Mesothelial cell of epicardium (in vitro differentiated cells): ENCODE measurements around the gene CNP. TPM values are rescaled to one million over a fixed set of nuclear protein-coding genes. Genes with fewer than 3 reads are reported as not detected.

Experiments used
- DNase-seq, 2 experiments: peaks; one replicate each; pipeline ENCODE4 v3.0.0; 2021; ENCODE audit warnings: low spot score in 2 of 2; ENCODE audit not compliant: unreplicated experiment in 2 of 2
- H3K27ac Mint-ChIP-seq: 2 replicates; pipeline ENCODE4 v1.8.0; 2021; ENCODE audit warnings: mixed read lengths
- H3K27me3 Mint-ChIP-seq: 2 replicates; pipeline ENCODE4 v1.8.0; 2021; ENCODE audit warnings: low read depth, mixed read lengths
- H3K36me3 Mint-ChIP-seq: 2 replicates; pipeline ENCODE4 v1.8.0; 2021; ENCODE audit warnings: mixed read lengths
- H3K4me1 Mint-ChIP-seq: 2 replicates; pipeline ENCODE4 v1.8.0; 2021; ENCODE audit warnings: mixed read lengths
- H3K4me3 Mint-ChIP-seq: 2 replicates; pipeline ENCODE4 v1.8.0; 2021; ENCODE audit warnings: mild to moderate bottlenecking, moderate library complexity, mixed read lengths
- H3K9me3 Mint-ChIP-seq: 2 replicates; pipeline ENCODE4 v1.8.0; 2021; ENCODE audit warnings: mixed read lengths
- total RNA-seq: library from RNA; stranded (reverse); gene quantifications from 3 replicates; pipeline ENCODE4 v1.2.1, GENCODE V29; 2021
- TF ChIP-seq, protein P1 (sequence below): fragments of 200-600 bp; sonication (generic); IDR thresholded peaks from one replicate; pipeline ENCODE4 v1.5.0; 2021; ENCODE audit warnings: antibody characterized with exemption; ENCODE audit not compliant: unreplicated experiment

CNP gene
- total RNA-seq, 1 donor from 2014 or later, result 67.6 TPM

DNA sequence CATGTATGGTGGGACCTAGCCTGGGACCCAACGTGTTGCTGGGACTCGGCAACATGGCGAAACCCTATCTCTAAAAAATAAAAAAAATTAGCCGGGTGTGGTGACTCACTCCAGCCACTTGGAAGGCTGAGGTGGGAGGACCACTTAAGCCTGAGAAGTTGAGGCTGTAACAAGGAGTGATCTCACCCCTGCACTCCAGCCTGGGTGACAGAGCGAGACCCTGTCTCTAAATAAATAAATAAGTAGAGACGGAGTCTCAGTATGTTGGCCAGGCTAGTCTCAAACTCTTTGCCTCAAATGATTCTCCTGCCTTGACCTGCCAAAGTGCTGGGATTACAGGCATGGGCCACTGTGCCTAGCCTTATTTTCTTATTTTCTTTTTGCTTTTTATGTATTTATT is 10.1 kb upstream of the CNP start:
- Mint-ChIP-seq H3K4me1 (peaks cover 11% of the 10 kb centered on the region), H3K27me3 (no peaks in the 10 kb centered on the region), H3K36me3 (peaks cover 1% of the 10 kb centered on the region), H3K9me3 (no peaks in the 10 kb centered on the region), H3K4me3 (no peak overlapping the region), H3K27ac (peak overlapping the region; percentile 43)
- no peak for DNase-seq
- TF ChIP-seq, protein P1, sequence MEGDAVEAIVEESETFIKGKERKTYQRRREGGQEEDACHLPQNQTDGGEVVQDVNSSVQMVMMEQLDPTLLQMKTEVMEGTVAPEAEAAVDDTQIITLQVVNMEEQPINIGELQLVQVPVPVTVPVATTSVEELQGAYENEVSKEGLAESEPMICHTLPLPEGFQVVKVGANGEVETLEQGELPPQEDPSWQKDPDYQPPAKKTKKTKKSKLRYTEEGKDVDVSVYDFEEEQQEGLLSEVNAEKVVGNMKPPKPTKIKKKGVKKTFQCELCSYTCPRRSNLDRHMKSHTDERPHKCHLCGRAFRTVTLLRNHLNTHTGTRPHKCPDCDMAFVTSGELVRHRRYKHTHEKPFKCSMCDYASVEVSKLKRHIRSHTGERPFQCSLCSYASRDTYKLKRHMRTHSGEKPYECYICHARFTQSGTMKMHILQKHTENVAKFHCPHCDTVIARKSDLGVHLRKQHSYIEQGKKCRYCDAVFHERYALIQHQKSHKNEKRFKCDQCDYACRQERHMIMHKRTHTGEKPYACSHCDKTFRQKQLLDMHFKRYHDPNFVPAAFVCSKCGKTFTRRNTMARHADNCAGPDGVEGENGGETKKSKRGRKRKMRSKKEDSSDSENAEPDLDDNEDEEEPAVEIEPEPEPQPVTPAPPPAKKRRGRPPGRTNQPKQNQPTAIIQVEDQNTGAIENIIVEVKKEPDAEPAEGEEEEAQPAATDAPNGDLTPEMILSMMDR, result no peak

DNA sequence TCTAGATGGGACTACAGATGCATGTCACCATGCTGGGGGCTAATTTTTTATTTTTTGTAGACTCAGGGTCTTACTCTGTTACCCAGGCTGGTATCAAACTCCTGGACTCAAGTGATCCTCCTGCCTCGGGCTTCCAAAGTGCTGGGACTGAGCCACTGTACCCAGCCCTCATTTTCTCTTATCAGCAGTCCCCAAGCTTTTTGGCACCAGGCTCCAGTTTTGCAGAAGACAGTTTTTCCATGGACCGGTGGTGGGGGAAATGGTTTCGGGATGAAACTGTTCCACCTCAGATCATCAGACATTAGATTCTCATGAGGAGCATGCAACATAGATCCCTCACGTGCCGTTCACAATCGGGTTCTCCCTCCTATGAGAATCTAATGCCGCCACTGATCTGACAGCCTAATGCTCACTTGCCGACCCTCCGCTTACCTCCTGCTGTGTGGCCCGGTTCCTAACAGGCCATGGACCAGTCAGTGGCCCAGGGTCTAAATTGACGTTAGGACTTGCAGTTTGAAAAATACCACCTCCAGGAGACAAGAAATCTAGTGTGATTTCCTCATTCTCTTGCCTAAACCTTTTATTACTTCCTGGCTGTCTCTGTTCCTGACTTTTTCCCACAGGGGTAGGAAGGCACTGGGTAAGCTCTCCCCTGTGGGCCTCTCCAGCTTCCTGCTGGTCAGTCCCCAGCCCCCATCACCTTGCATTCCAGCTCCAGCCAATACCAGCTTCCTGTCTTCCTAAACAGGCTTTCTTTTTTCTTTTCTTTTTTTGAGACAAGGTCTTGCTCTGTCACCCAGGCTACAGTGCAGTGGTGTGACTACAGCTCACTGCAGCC is 9.3 kb upstream of the CNP start:
- Mint-ChIP-seq H3K9me3 (no peaks in the 10 kb centered on the region), H3K4me1 (peaks cover 11% of the 10 kb centered on the region), H3K36me3 (peaks cover 1% of the 10 kb centered on the region), H3K27me3 (no peaks in the 10 kb centered on the region), H3K27ac (peak overlapping the region; percentile 88), H3K4me3 (no peak overlapping the region)
- DNase-seq, result no peak
- TF ChIP-seq, protein P1, result no peak

DNA sequence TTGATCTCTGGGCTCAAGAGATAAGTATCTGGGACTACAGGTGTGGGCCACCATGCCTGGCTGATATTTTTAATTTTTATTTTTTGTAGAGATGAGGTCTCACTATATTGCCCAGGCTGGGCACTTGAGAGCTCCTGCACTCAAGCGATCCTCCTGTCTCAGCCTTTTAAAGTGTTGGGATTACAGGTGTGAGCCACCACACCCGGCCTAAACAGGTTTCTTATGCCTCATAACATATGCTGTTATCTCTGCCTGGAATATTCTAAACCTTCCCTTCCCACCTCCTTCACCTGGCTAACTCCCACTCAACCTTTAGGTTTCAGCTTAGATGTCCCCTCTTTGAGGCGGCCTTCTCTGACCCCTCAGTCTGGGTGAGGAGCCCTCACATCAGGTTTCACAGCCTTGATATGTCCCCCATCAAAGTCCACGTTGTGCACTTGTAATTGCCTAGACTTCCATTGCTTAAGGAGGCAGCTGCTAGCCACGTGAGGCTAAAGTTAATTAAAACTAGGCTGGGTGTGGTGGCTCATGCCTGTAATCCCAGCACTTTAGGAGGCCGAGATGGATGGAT is 8.6 kb upstream of the CNP start:
- peak overlapping the region; percentile 88 for H3K27ac Mint-ChIP-seq
- DNase-seq, result no peak
- H3K9me3 Mint-ChIP-seq, result no peaks in the 10 kb centered on the region
- H3K4me3 Mint-ChIP-seq, result no peak overlapping the region
- TF ChIP-seq, protein P1, result no peak
- H3K27me3 Mint-ChIP-seq, result no peaks in the 10 kb centered on the region
- peaks cover 11% of the 10 kb centered on the region for H3K4me1 Mint-ChIP-seq
- H3K36me3 Mint-ChIP-seq, result peaks cover 1% of the 10 kb centered on the region

DNA sequence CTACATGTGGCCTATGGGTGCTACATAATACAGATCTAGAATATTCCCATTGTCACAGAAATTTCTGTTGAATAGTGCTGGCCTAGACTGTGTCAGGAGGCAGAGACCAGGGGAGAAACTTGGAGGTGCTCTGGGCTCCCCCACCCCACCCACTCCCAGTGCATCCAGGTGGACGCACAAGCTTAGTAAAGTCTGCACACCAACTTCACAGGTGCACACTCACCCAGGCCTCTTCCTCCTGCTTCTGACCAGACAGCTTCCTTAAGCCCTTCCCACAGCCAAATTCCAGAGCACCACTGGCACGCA is 7.6 kb upstream of the CNP start:
- TF ChIP-seq, protein P1, result no peak
- H3K4me3 Mint-ChIP-seq, result no peak overlapping the region
- no peaks in the 10 kb centered on the region for H3K27me3 Mint-ChIP-seq
- no peak for DNase-seq
- H3K36me3 Mint-ChIP-seq, result peaks cover 1% of the 10 kb centered on the region
- no peaks in the 10 kb centered on the region for H3K9me3 Mint-ChIP-seq
- H3K27ac Mint-ChIP-seq, result peak overlapping the region; percentile 64
- peaks cover 11% of the 10 kb centered on the region for H3K4me1 Mint-ChIP-seq

DNA sequence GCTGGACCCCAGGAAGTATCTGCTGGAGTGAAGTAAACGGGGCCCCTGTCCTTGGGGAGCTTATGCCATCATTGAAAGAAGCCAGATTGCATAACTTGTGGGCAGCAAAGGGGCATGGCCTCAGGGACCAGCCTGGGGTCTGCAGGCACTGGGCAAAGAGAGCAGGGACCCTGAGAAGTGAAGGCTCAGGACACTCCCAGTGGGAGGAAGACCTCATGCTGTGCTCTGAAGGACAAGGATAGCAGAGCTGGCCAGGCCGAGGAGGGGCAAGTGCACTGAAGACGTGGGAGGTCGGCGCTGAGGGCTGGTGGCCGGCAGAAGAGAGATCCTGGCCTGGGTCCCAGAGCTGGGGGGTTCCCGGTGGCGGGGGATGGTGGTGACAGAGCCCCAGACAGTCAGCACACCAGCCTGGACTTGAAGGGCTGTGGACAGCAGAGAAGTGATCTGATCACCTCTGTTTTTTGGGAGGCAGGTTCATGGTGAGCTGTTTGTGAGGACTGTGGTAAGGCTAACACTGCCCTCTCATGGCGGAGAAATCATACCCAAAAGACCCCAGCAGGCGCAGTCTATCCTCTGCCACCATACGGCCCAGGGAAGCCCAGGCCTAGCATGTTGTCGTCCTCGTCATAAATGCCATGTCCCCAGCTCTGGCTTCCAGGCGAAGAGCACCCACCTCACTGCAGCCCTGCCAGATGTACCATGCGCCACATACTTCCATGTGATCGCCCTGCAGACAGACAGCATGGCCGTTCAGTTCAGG is 7.1 kb upstream of the CNP start:
- peaks cover 1% of the 10 kb centered on the region for H3K36me3 Mint-ChIP-seq
- H3K4me3 Mint-ChIP-seq, result no peak overlapping the region
- DNase-seq, result no peak
- H3K4me1 Mint-ChIP-seq, result peaks cover 11% of the 10 kb centered on the region
- no peaks in the 10 kb centered on the region for H3K27me3 Mint-ChIP-seq
- peak overlapping the region; percentile 64 for H3K27ac Mint-ChIP-seq
- H3K9me3 Mint-ChIP-seq, result no peaks in the 10 kb centered on the region
- TF ChIP-seq, protein P1, result no peak
